ENCODE data around the gene SENP1. TPM values are rescaled to one million over a fixed set of nuclear protein-coding genes. Genes with fewer than 3 reads are reported as not detected.

The SENP1 gene
- polyA plus RNA-seq, 2 of the 4 experiments (the other 2 are of a cell fraction), result 13.9 to 49.3 TPM

DNA sequence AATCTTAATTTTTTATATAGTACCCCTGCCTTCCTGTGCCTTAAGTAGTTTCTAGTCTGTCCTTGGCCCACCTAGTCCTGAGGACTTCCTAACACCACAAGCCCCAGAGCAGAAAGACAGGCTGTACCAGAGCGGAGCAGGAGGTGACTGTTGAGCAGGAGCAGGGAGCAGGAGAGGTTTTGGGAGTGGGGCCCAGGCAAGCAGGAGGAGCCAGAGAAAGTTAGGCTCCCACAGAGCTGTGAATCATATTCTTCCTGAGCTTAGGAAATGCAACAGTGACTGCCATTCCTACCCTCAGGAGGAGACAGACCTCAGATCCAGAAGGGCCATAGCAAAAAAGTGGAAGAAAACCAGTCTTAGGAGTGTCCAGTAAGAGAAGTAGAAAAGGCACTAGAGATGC, 73.3 kb downstream of the SENP1 start (continued):
- TF ChIP-seq RFX5 (IDR thresholded peaks at IDR 0.05) (no peak), SMC3 (IDR thresholded peaks at IDR 0.05) (no peak), HDAC2 (IDR thresholded peaks at IDR 0.05) (no peak), JUNB (IDR thresholded peaks at IDR 0.05) (no peak), ZC3H11A (IDR thresholded peaks at IDR 0.05) (no peak)

- Histone ChIP-seq H3K4me1 (no peaks in the 10 kb centered on the region), H3K9me3 (no peaks in the 10 kb centered on the region), H3K4me3 (no peak overlapping the region), H3K27ac (no peak overlapping the region), H3K4me2 (no peak overlapping the region)
- POLR2A ChIA-PET, result no interaction called here
- TF ChIP-seq ZC3H11A (IDR thresholded peaks at IDR 0.05) (no peak), POLR2AphosphoS2 (conservative IDR thresholded peaks at IDR 0.05; ENCODE audit: low read length) (no peak), CHD2 (IDR thresholded peaks at IDR 0.05; ENCODE audit: low read length, partially characterized antibody) (no peak), RCOR1 (IDR thresholded peaks at IDR 0.05; ENCODE audit: low read depth, low read length) (no peak), RARB (CRISPR knock-in tag; IDR thresholded peaks at IDR 0.05) (no peak), PHF8 (IDR thresholded peaks at IDR 0.05; ENCODE audit: borderline replicate concordance, low read depth) (no peak), BHLHE40 (IDR thresholded peaks at IDR 0.05; ENCODE audit: low read depth, low read length) (no peak), NPAS2 (CRISPR knock-in tag; IDR thresholded peaks at IDR 0.05; ENCODE audit: borderline replicate concordance) (no peak), CBX8 (IDR thresholded peaks at IDR 0.05) (no peak), NFE2L2 (conservative IDR thresholded peaks at IDR 0.05; ENCODE audit: low read length) (no peak), NR3C1 (IDR thresholded peaks at IDR 0.05) (no peak), POLR2A (IDR thresholded peaks at IDR 0.05; ENCODE audit: low read length) (no peak), JUNB (IDR thresholded peaks at IDR 0.05) (no peak), ELK1 (IDR thresholded peaks at IDR 0.05; ENCODE audit: low read depth, low read length) (no peak)
- TF ChIP-seq, protein P1, sequence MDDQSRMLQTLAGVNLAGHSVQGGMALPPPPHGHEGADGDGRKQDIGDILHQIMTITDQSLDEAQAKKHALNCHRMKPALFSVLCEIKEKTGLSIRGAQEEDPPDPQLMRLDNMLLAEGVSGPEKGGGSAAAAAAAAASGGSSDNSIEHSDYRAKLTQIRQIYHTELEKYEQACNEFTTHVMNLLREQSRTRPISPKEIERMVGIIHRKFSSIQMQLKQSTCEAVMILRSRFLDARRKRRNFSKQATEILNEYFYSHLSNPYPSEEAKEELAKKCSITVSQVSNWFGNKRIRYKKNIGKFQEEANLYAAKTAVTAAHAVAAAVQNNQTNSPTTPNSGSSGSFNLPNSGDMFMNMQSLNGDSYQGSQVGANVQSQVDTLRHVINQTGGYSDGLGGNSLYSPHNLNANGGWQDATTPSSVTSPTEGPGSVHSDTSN (IDR thresholded peaks at IDR 0.05), result no peak
- TF ChIP-seq, protein P2, sequence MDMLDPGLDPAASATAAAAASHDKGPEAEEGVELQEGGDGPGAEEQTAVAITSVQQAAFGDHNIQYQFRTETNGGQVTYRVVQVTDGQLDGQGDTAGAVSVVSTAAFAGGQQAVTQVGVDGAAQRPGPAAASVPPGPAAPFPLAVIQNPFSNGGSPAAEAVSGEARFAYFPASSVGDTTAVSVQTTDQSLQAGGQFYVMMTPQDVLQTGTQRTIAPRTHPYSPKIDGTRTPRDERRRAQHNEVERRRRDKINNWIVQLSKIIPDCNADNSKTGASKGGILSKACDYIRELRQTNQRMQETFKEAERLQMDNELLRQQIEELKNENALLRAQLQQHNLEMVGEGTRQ (IDR thresholded peaks at IDR 0.05), result no peak
- TF ChIP-seq, protein P3, sequence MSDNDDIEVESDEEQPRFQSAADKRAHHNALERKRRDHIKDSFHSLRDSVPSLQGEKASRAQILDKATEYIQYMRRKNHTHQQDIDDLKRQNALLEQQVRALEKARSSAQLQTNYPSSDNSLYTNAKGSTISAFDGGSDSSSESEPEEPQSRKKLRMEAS (IDR thresholded peaks at IDR 0.05), result no peak
- peak in 1 of 2 experiments; percentile 43; a peak in 3 of 6 replicates for ATAC-seq
- FAIRE-seq, result no peak
- 72% methylated on average over 12 of the region's 12 CpGs for WGBS (ENCODE audit: missing lambda C conversion rate)
- DNase-seq (ENCODE audit: low read depth in 1 of 2, low spot score in 1 of 2), result no peak
- CTCF ChIA-PET, result interaction anchor here (1.1 kb wide), 1 partner anchor 12 kb away, joined by 3 read pairs; no protein-coding TSS in a partner anchor
Measured at GRCh38 chr12:48031135-48031960, 74.5 kb downstream of the SENP1 start.

DNA sequence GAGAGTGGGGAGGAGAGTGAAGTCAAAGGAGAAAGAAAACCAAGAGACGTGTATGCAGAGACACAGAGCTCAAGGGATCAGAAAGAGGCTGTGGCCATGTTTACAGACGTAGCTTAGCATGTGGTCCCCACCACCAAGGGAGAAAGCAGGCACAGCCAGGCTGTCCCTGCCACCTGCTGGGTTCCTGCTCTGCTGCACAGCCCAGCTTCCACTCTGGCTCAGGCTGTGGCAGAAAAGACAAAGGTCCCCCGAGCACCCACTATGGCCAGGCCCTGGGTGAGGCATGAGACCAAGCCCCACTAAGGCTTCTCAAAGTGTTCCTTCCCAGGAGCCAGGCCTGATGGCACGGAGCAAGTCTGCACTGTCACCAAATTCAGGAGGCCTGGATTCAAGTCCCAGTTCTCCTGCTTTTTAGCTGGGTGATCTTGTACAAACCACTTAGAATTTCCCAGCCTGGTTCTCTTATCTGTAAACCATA, 75.7 kb downstream of the SENP1 start:
- CTCF ChIA-PET, result no interaction called here
- no peak for DNase-seq (ENCODE audit: low read depth in 1 of 2, low spot score in 1 of 2)
- POLR2A ChIA-PET, result interaction anchor here (0.6 kb wide), 1 partner anchor 31 kb away, joined by 3 read pairs; no protein-coding TSS in a partner anchor
- Histone ChIP-seq H3K4me2 (no peak overlapping the region), H3K4me3 (no peak overlapping the region), H3K9me3 (no peaks in the 10 kb centered on the region), H3K4me1 (no peaks in the 10 kb centered on the region), H3K27ac (no peak overlapping the region)
- ATAC-seq, result peak in 1 of 2 experiments; percentile 28; a peak in 2 of 6 replicates
- no peak for FAIRE-seq
- TF ChIP-seq KDM1A (IDR thresholded peaks at IDR 0.05; ENCODE audit: low read depth), result no peak
- no peak for TF ChIP-seq ZSCAN20 (CRISPR knock-in tag; IDR thresholded peaks at IDR 0.05)
- TF ChIP-seq RAD21 (conservative IDR thresholded peaks at IDR 0.05 in 1 of 2, IDR thresholded peaks at IDR 0.05 in 1 of 2), result no peak
- TF ChIP-seq PHF8 (IDR thresholded peaks at IDR 0.05; ENCODE audit: borderline replicate concordance, low read depth), result no peak
- TF ChIP-seq SMC3 (IDR thresholded peaks at IDR 0.05), result no peak
- no peak for TF ChIP-seq HOXB13 (CRISPR knock-in tag; IDR thresholded peaks at IDR 0.05; ENCODE audit: low read depth)
- no peak for TF ChIP-seq GATA3 (IDR thresholded peaks at IDR 0.05; ENCODE audit: borderline replicate concordance)
- TF ChIP-seq JUN (IDR thresholded peaks at IDR 0.05), result no peak
- no peak for TF ChIP-seq HOXB5 (CRISPR knock-in tag; IDR thresholded peaks at IDR 0.05)
- no peak for TF ChIP-seq TFCP2L1 (CRISPR knock-in tag; IDR thresholded peaks at IDR 0.05)
- WGBS (ENCODE audit: missing lambda C conversion rate), result 61% methylated on average over 4 of the region's 4 CpGs

Data from A549 (cell line).